Kidney capillary endothelial cell (primary cell): ENCODE measurements around the gene PEX11B.

Experiments used
- DNase-seq: peaks from one replicate; pipeline ENCODE4 v3.0.0-alpha.2; 2018; ENCODE audit warnings: low spot score

Gene PEX11B

GRCh38 chr1:145908653-145909052, 9.9 kb downstream of the PEX11B start:
- no peak for DNase-seq

- no peak for DNase-seq
Measured at GRCh38 chr1:145906954-145907753, 11.4 kb downstream of the PEX11B start.

GRCh38 chr1:145901312-145902021, 17.1 kb downstream of the PEX11B start:
- no peak for DNase-seq

- no peak for DNase-seq
Measured at GRCh38 chr1:145898756-145899155, 19.8 kb downstream of the PEX11B start.

GRCh38 chr1:145897969-145898368, 20.5 kb downstream of the PEX11B start:
- DNase-seq = no peak

- no peak for DNase-seq
Measured at GRCh38 chr1:145895471-145895870, 23.0 kb downstream of the PEX11B start.

GRCh38 chr1:145893306-145894055, 25.0 kb downstream of the PEX11B start:
- no peak for DNase-seq

- no peak for DNase-seq
Measured at GRCh38 chr1:145892486-145893087, 25.9 kb downstream of the PEX11B start.

GRCh38 chr1:145891587-145892485, 26.7 kb downstream of the PEX11B start:
- peak; percentile 91 for DNase-seq

GRCh38 chr1:145891143-145891542, 27.4 kb downstream of the PEX11B start:
- DNase-seq = no peak

GRCh38 chr1:145889722-145890121, 28.8 kb downstream of the PEX11B start:
- DNase-seq = no peak

GRCh38 chr1:145887631-145888030, 30.9 kb downstream of the PEX11B start:
- no peak for DNase-seq

GRCh38 chr1:145886816-145887215, 31.7 kb downstream of the PEX11B start:
- no peak for DNase-seq

- DNase-seq = no peak
Measured at GRCh38 chr1:145886390-145886789, 32.1 kb downstream of the PEX11B start.

GRCh38 chr1:145885738-145886287, 32.7 kb downstream of the PEX11B start, which contains the start of gene ANKRD35:
TSS of gene ANKRD35 (minus strand) at chr1:145885866. CDS start at chr1:145885758, 108 bp downstream.
- DNase-seq = peak; percentile 61

- DNase-seq = peak; percentile 71
Measured at GRCh38 chr1:145884675-145885074, 33.8 kb downstream of the PEX11B start.

GRCh38 chr1:145879775-145880174, 38.7 kb downstream of the PEX11B start:
- no peak for DNase-seq

GRCh38 chr1:145878724-145879123, 39.8 kb downstream of the PEX11B start:
- DNase-seq = no peak

GRCh38 chr1:145877923-145878486, 40.5 kb downstream of the PEX11B start:
- no peak for DNase-seq

GRCh38 chr1:145874646-145875045, 43.9 kb downstream of the PEX11B start:
- no peak for DNase-seq
